NCI-H446 (cell line): ENCODE data around the gene SYNGR1.
"Not testable (repeated sequence)": the region's sequence is repeated elsewhere in the genome, so short reads cannot be mapped to it uniquely, and the experiment has no call there.

Source experiments
- DNase-seq, 2 experiments: peaks; one replicate each; lab custom pipeline; 2025; lab: John Stamatoyannopoulos, UW

SYNGR1 gene

GRCh38 chr22:39350757-39351688 is 1.2 kb downstream of the SYNGR1 start:
- DNase-seq = no peak

- DNase-seq = no peak
Measured at GRCh38 chr22:39351689-39352214, 2.0 kb downstream of the SYNGR1 start.

GRCh38 chr22:39352306-39352891 is 2.6 kb downstream of the SYNGR1 start:
- no peak for DNase-seq

GRCh38 chr22:39353346-39353745 is 3.6 kb downstream of the SYNGR1 start:
- DNase-seq = no peak

GRCh38 chr22:39355080-39355479 is 5.3 kb downstream of the SYNGR1 start:
- no peak for DNase-seq

- DNase-seq = not testable (repeated sequence)
Measured at GRCh38 chr22:39355805-39356204, 6.0 kb downstream of the SYNGR1 start.

GRCh38 chr22:39356464-39356863 is 6.7 kb downstream of the SYNGR1 start:
- DNase-seq = peak; percentile 87 to 90

GRCh38 chr22:39357110-39358108 is 7.6 kb downstream of the SYNGR1 start:
- DNase-seq = not testable (repeated sequence)

GRCh38 chr22:39358197-39358596 is 8.4 kb downstream of the SYNGR1 start:
- not testable (repeated sequence) for DNase-seq

- no peak for DNase-seq
Measured at GRCh38 chr22:39359659-39360195, 9.9 kb downstream of the SYNGR1 start.

GRCh38 chr22:39360242-39360641 is 10.5 kb downstream of the SYNGR1 start:
- DNase-seq = no peak

- no peak for DNase-seq
Measured at GRCh38 chr22:39360674-39361413, 11.1 kb downstream of the SYNGR1 start.

GRCh38 chr22:39361496-39361895 is 11.7 kb downstream of the SYNGR1 start:
- no peak for DNase-seq

- no peak for DNase-seq
Measured at GRCh38 chr22:39362271-39362670, 12.5 kb downstream of the SYNGR1 start.

GRCh38 chr22:39362932-39363331 is 13.1 kb downstream of the SYNGR1 start:
- no peak for DNase-seq

- DNase-seq = peak in 1 of 2 experiments; percentile 23
Measured at GRCh38 chr22:39363751-39364515, 14.1 kb downstream of the SYNGR1 start.

- DNase-seq = no peak
Measured at GRCh38 chr22:39364714-39365491, 15.1 kb downstream of the SYNGR1 start.

GRCh38 chr22:39365492-39365780 is 15.6 kb downstream of the SYNGR1 start:
- no peak for DNase-seq

GRCh38 chr22:39367035-39367434 is 17.2 kb downstream of the SYNGR1 start:
- DNase-seq = no peak
